ENCODE measurements around the gene ACO2.

The ACO2 gene

GRCh38 chr22:41573677-41574076 lies 104.8 kb downstream of the ACO2 start:
- no peak for DNase-seq

- no peak for DNase-seq
Measured at GRCh38 chr22:41574847-41575381, 106.0 kb downstream of the ACO2 start.

GRCh38 chr22:41575533-41575932 lies 106.6 kb downstream of the ACO2 start:
- no peak for DNase-seq

GRCh38 chr22:41576877-41577276 lies 108.0 kb downstream of the ACO2 start:
- DNase-seq = no peak

GRCh38 chr22:41578114-41578513 lies 109.2 kb downstream of the ACO2 start:
- DNase-seq = no peak

Data from NCI-H1105 treated with DMSO at 0.1 percent for 48 hours (cell line).